Measurements from ENCODE around the gene CDK6.
A peak's percentile ranks its signal among the peaks of the same experiment; 100 is the strongest.

DNA sequence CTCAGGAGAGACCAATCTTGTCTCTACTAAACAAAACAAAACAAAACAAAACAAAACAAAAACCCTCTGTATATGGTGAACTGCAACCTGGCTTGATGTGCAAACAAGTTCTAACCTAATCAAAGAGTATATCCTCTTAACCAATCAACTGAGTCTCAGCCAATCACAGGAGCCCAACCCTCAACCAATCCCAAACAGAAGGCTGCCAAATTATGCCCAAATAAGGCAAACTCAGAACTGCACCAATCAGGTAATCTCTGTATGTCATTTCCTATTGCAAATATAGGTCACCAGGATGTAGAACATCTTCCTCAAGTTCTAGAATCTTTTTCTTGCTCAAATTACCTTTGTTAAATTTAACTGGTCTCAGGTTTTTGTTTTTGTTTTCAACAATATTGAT is 251.4 kb downstream of the CDK6 start:
- TF ChIP-seq JUND (IDR thresholded peaks at IDR 0.05; ENCODE audit: low read length) (no peak), USF2 (IDR thresholded peaks at IDR 0.05; ENCODE audit: low read length) (no peak), RAD21 (IDR thresholded peaks at IDR 0.05 in 1 of 2, conservative IDR thresholded peaks at IDR 0.05 in 1 of 2; ENCODE audit: low read depth in 2 of 2, low read length in 2 of 2) (no peak), POLR2A (IDR thresholded peaks at IDR 0.05; ENCODE audit: control extremely low read depth in 1 of 2, low read depth in 2 of 2, low read length in 2 of 2) (no peak), CTCF (IDR thresholded peaks at IDR 0.05; ENCODE audit: control extremely low read depth in 1 of 3, insufficient read depth in 1 of 3, low read depth in 1 of 3, low read length in 3 of 3) (no peak), ZNF274 (IDR thresholded peaks at IDR 0.05; ENCODE audit: borderline replicate concordance, extremely low read depth, low read length) (no peak), EP300 (IDR thresholded peaks at IDR 0.05; ENCODE audit: borderline replicate concordance in 1 of 2, low read depth in 2 of 2, low read length in 2 of 2) (no peak), YY1 (IDR thresholded peaks at IDR 0.05; ENCODE audit: low read depth, low read length) (no peak), JUN (IDR thresholded peaks at IDR 0.05; ENCODE audit: low read depth, low read length) (no peak), MAFK (IDR thresholded peaks at IDR 0.05; ENCODE audit: low read depth, low read length) (peak; percentile 13; the same call in 1 of the 2 replicates), POLR2AphosphoS5 (IDR thresholded peaks at IDR 0.05; ENCODE audit: low read depth, low read length) (no peak)

All from H1 (cell line).